Skeletal muscle satellite cell (primary cell): ENCODE results near the gene PKN1. TPM values are rescaled to one million over a fixed set of nuclear protein-coding genes. Genes with fewer than 3 reads are reported as not detected.

Source experiments
- H3K27me3 ChIP-seq: 2 replicates; pipeline ENCODE4 v1.7.0; 2013; ENCODE audit warnings: low read length; ENCODE audit not compliant: control insufficient read depth, insufficient read depth
- H3K36me3 ChIP-seq: 2 replicates; pipeline ENCODE4 v1.7.0; 2013; ENCODE audit warnings: mild to moderate bottlenecking, control low read depth, low read length; ENCODE audit not compliant: insufficient read depth
- H3K4me1 ChIP-seq: 2 replicates; pipeline ENCODE4 v1.7.0; 2013; ENCODE audit warnings: low read length; ENCODE audit not compliant: control insufficient read depth, insufficient read depth
- H3K4me2 ChIP-seq: 2 replicates; pipeline ENCODE4 v1.7.0; 2013; ENCODE audit warnings: mild to moderate bottlenecking, low read length
- H3K4me3 ChIP-seq: 2 replicates; pipeline ENCODE4 v1.7.0; 2013; ENCODE audit warnings: low read length
- H3K9ac ChIP-seq: 2 replicates; pipeline ENCODE4 v1.7.0; 2013; ENCODE audit warnings: mild to moderate bottlenecking, low read depth, low read length, moderate library complexity
- H3K9me3 ChIP-seq: replicated peaks from 2 replicates; pipeline ENCODE4 v1.7.0; 2013; ENCODE audit warnings: mild to moderate bottlenecking, control low read depth, low read length
- small RNA-seq: library from RNA; depleted of rRNA; stranded (forward); fragments of <200 nt; gene quantifications from one replicate; pipeline ENCODE3, GENCODE V24; 2012

Gene PKN1

DNA sequence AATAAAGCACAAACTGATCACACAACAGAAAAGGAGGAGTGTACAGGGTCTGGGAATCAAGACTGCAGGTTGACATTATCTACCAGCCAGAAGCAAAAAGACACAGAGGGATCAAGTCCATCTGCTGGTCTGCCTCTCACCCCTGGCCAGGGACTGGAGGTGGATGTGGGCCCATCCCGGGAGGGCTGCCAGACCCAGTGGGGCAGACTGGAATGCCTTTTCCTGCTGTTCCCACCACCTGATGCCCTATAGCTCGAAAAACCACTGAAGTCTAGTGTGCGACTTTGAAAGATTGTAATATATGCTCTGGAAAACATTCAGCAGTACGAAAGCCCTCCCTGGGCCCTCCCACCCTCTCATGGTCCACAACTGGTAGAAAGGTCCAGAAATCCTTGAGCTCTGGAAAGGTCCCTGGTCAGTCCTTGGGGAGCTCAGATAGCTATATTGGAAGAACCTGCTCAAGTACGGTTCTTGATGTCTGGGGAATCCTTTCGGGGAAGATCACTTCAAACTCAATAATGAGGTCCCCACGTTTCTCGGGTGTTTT, 82.5 kb downstream of the PKN1 start:
- peaks cover 35% of the 10 kb centered on the region for H3K36me3 ChIP-seq
- no peaks in the 10 kb centered on the region for H3K9me3 ChIP-seq
- H3K4me3 ChIP-seq: peak overlapping the region; percentile 100
- H3K27me3 ChIP-seq: no peaks in the 10 kb centered on the region
- H3K9ac ChIP-seq: peak overlapping the region; percentile 100
- peaks cover 38% of the 10 kb centered on the region for H3K4me1 ChIP-seq
- peak overlapping the region; percentile 97 for H3K4me2 ChIP-seq

GRCh38 chr19:14516048-14516534, 83.0 kb downstream of the PKN1 start:
- H3K36me3 ChIP-seq: peaks cover 35% of the 10 kb centered on the region
- peak overlapping the region; percentile 97 for H3K4me2 ChIP-seq
- H3K4me1 ChIP-seq: peaks cover 36% of the 10 kb centered on the region
- H3K9ac ChIP-seq: peak overlapping the region; percentile 100
- H3K4me3 ChIP-seq: peak overlapping the region; percentile 100
- no peaks in the 10 kb centered on the region for H3K9me3 ChIP-seq
- H3K27me3 ChIP-seq: no peaks in the 10 kb centered on the region

- Histone ChIP-seq H3K9me3 (no peaks in the 10 kb centered on the region), H3K27me3 (no peaks in the 10 kb centered on the region), H3K9ac (peak overlapping the region; percentile 100), H3K4me3 (peak overlapping the region; percentile 100), H3K4me1 (peaks cover 32% of the 10 kb centered on the region), H3K36me3 (peaks cover 35% of the 10 kb centered on the region), H3K4me2 (peak overlapping the region; percentile 97)
Measured at GRCh38 chr19:14516746-14517438, 83.8 kb downstream of the PKN1 start.

DNA sequence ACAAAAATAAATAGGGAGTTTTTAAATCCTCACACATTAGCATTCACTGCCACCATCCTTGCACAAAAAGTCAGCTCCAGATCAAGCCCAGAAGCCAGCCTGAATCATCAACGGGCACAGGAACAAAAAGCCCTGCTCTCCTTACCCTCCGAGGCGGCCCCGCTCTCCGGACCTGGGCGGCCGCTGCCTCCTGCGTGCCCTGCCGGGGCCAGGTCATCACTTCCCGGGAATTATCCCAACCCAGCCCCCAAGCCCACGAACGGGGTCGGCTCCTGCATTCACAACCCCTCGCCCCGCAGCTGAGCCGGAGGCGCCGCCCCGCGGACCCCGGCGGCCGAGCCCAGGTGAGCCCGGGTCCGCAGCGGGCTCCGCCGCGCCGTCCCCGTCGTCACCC, 84.3 kb downstream of the PKN1 start:
- no peaks in the 10 kb centered on the region for H3K9me3 ChIP-seq
- H3K4me1 ChIP-seq: peaks cover 32% of the 10 kb centered on the region
- H3K9ac ChIP-seq: peak overlapping the region; percentile 100
- H3K27me3 ChIP-seq: no peaks in the 10 kb centered on the region
- peak overlapping the region; percentile 100 for H3K4me3 ChIP-seq
- peaks cover 35% of the 10 kb centered on the region for H3K36me3 ChIP-seq
- peak overlapping the region; percentile 97 for H3K4me2 ChIP-seq

- H3K4me1 ChIP-seq: peaks cover 32% of the 10 kb centered on the region
- no peaks in the 10 kb centered on the region for H3K27me3 ChIP-seq
- peaks cover 35% of the 10 kb centered on the region for H3K36me3 ChIP-seq
- H3K4me2 ChIP-seq: peak within 1 kb of the TSS; percentile 97
- H3K4me3 ChIP-seq: peak within 1 kb of the TSS; percentile 100
- no peaks in the 10 kb centered on the region for H3K9me3 ChIP-seq
- H3K9ac ChIP-seq: peak within 1 kb of the TSS; percentile 100
Measured at GRCh38 chr19:14517840-14518505, 84.9 kb downstream of the PKN1 start, which contains the start of gene DNAJB1. TSS of gene DNAJB1 (minus strand) at chr19:14518397. CDS start at chr19:14518349, 48 bp downstream.

GRCh38 chr19:14519245-14519859, 86.2 kb downstream of the PKN1 start:
- Histone ChIP-seq H3K4me2 (no peak overlapping the region), H3K36me3 (peaks cover 28% of the 10 kb centered on the region), H3K4me3 (no peak overlapping the region), H3K27me3 (no peaks in the 10 kb centered on the region), H3K4me1 (peaks cover 32% of the 10 kb centered on the region), H3K9ac (peak overlapping the region; percentile 45), H3K9me3 (no peaks in the 10 kb centered on the region)

DNA sequence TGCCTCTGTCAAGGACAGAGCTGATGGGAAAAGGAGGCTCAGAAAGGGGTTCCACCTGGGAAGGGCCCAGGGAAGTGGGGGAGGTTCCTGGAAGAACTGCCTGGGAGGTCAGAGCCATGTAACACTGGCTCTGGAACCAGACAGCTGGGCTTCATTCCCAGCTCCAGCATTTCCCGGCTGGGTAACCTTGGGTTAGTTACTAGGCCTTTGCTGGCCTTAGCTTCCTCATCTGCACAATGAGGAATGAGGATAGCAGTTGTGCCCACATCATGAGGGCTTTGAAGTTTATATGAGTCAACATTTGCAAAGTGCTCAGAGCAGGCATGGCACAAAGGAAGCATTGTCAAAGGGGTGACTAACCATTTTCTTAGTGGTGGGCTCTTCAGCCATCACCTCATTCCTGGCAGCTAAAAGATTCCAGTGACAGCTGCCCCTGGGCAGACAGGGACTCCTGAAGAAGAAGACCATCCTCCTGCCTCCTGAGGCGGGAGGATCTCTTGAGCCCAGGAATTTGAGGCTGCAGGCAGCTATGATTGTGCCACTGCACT, 86.8 kb downstream of the PKN1 start:
- Histone ChIP-seq H3K4me2 (no peak overlapping the region), H3K4me1 (peaks cover 32% of the 10 kb centered on the region), H3K36me3 (peaks cover 22% of the 10 kb centered on the region), H3K9me3 (no peaks in the 10 kb centered on the region), H3K4me3 (no peak overlapping the region), H3K9ac (peak overlapping the region; percentile 45), H3K27me3 (no peaks in the 10 kb centered on the region)

GRCh38 chr19:14520543-14520942, 87.4 kb downstream of the PKN1 start:
- no peak overlapping the region for H3K4me2 ChIP-seq
- no peak overlapping the region for H3K9ac ChIP-seq
- H3K9me3 ChIP-seq: no peaks in the 10 kb centered on the region
- no peak overlapping the region for H3K4me3 ChIP-seq
- H3K36me3 ChIP-seq: peaks cover 16% of the 10 kb centered on the region
- H3K4me1 ChIP-seq: peaks cover 29% of the 10 kb centered on the region
- no peaks in the 10 kb centered on the region for H3K27me3 ChIP-seq

Small RNA genes lying within 50 kb of the gene (small RNA-seq; reads per million reads assigned to genes)
- not detected for gene SNRPGP15
